ENCODE measurements around the gene BOD1.
"Not testable (repeated sequence)": the region's sequence is repeated elsewhere in the genome, so short reads cannot be mapped to it uniquely, and the experiment has no call there.

The BOD1 gene

GRCh38 chr5:173615884-173616576 lies 420 bp downstream of the BOD1 start:
- peak; percentile 70 to 77 for DNase-seq

GRCh38 chr5:173614591-173614990 lies 1.9 kb downstream of the BOD1 start:
- no peak for DNase-seq

GRCh38 chr5:173613433-173614159 lies 2.9 kb downstream of the BOD1 start:
- no peak for DNase-seq

GRCh38 chr5:173612948-173613347 lies 3.5 kb downstream of the BOD1 start:
- DNase-seq = no peak

- no peak for DNase-seq
Observed at GRCh38 chr5:173611706-173612105, 4.7 kb downstream of the BOD1 start.

GRCh38 chr5:173604141-173604540 lies 12.3 kb downstream of the BOD1 start:
- DNase-seq = no peak

- DNase-seq = no peak
Observed at GRCh38 chr5:173602423-173602822, 14.0 kb downstream of the BOD1 start.

GRCh38 chr5:173598686-173599085 lies 17.8 kb downstream of the BOD1 start:
- DNase-seq = no peak

GRCh38 chr5:173597304-173597703 lies 19.1 kb downstream of the BOD1 start:
- no peak for DNase-seq

- DNase-seq = no peak
Observed at GRCh38 chr5:173595841-173596240, 20.6 kb downstream of the BOD1 start.

- DNase-seq = no peak
Observed at GRCh38 chr5:173594061-173594460, 22.4 kb downstream of the BOD1 start.

- peak; percentile 40 to 42 for DNase-seq
Observed at GRCh38 chr5:173592050-173592669, 24.3 kb downstream of the BOD1 start.

GRCh38 chr5:173591056-173591514 lies 25.4 kb downstream of the BOD1 start:
- DNase-seq = no peak

GRCh38 chr5:173590436-173591055 lies 25.9 kb downstream of the BOD1 start:
- no peak for DNase-seq

- not testable (repeated sequence) for DNase-seq
Observed at GRCh38 chr5:173586133-173586532, 30.3 kb downstream of the BOD1 start.

- DNase-seq = no peak
Observed at GRCh38 chr5:173583346-173583745, 33.1 kb downstream of the BOD1 start.

GRCh38 chr5:173582216-173583111 lies 34.0 kb downstream of the BOD1 start:
- no peak for DNase-seq

- DNase-seq = peak; percentile 67 to 69
Observed at GRCh38 chr5:173581408-173582215, 34.8 kb downstream of the BOD1 start.

GRCh38 chr5:173578947-173579615 lies 37.4 kb downstream of the BOD1 start:
- DNase-seq = no peak

- DNase-seq = no peak
Observed at GRCh38 chr5:173577817-173578216, 38.6 kb downstream of the BOD1 start.

GRCh38 chr5:173577166-173577565 lies 39.3 kb downstream of the BOD1 start:
- no peak for DNase-seq
